Mesodermal cell (in vitro differentiated cells): ENCODE measurements around the gene ARHGEF4.

ENCODE experiments used
- H3K27ac ChIP-seq: 2 replicates; pipeline ENCODE4 v1.7.0; 2013; ENCODE audit warnings: mild to moderate bottlenecking, low read depth, low read length, moderate library complexity; ENCODE audit not compliant: severe bottlenecking
- H3K36me3 ChIP-seq: 2 replicates; pipeline ENCODE4 v1.7.1; 2013; ENCODE audit warnings: mild to moderate bottlenecking, low read length, moderate library complexity; ENCODE audit not compliant: control insufficient read depth, insufficient read depth
- H3K4me1 ChIP-seq: one replicate; pipeline ENCODE4 v1.7.1; 2013; ENCODE audit warnings: mild to moderate bottlenecking, low read length; ENCODE audit not compliant: insufficient read depth, control insufficient read depth, poor library complexity, severe bottlenecking
- H3K4me3 ChIP-seq: 2 replicates; pipeline ENCODE4 v1.7.0; 2013; ENCODE audit warnings: low read length, control low read depth, mild to moderate bottlenecking; ENCODE audit not compliant: insufficient read depth, poor library complexity, severe bottlenecking; ENCODE audit errors: extremely low read depth
- H3K9me3 ChIP-seq: 2 replicates; pipeline ENCODE4 v1.7.1; 2013; ENCODE audit warnings: mild to moderate bottlenecking, low read length, moderate library complexity; ENCODE audit not compliant: control insufficient read depth
- WGBS, 2 experiments: methylation state at CpG; one replicate each; pipeline ENCODE4 v1.1.5; 2013; ENCODE audit warnings: missing lambda C conversion rate in 2 of 2; ENCODE audit not compliant: insufficient coverage in 2 of 2; 5-methylcytosine and 5-hydroxymethylcytosine counted together

Gene ARHGEF4

GRCh38 chr2:130877258-130877657, 40.5 kb downstream of the ARHGEF4 start:
- Histone ChIP-seq H3K4me1 (no peaks in the 10 kb centered on the region), H3K4me3 (no peak overlapping the region), H3K36me3 (no peaks in the 10 kb centered on the region), H3K27ac (no peak overlapping the region), H3K9me3 (no peaks in the 10 kb centered on the region)
- WGBS, 2 experiments: 90 to 100% methylated on average over 3 of the region's 5 CpGs

GRCh38 chr2:130878316-130878715, 41.6 kb downstream of the ARHGEF4 start:
- peaks cover 2% of the 10 kb centered on the region for H3K4me1 ChIP-seq
- H3K4me3 ChIP-seq: no peak overlapping the region
- H3K27ac ChIP-seq: no peak overlapping the region
- H3K9me3 ChIP-seq: no peaks in the 10 kb centered on the region
- WGBS, 2 experiments: 75 to 87% methylated on average over 3 of the region's 3 CpGs
- H3K36me3 ChIP-seq: no peaks in the 10 kb centered on the region

GRCh38 chr2:130878933-130879332, 42.2 kb downstream of the ARHGEF4 start:
- peaks cover 9% of the 10 kb centered on the region for H3K4me1 ChIP-seq
- no peak overlapping the region for H3K4me3 ChIP-seq
- H3K9me3 ChIP-seq: no peaks in the 10 kb centered on the region
- H3K27ac ChIP-seq: no peak overlapping the region
- 77 to 78% methylated on average over 2 of the region's 2 CpGs for WGBS, 2 experiments
- H3K36me3 ChIP-seq: no peaks in the 10 kb centered on the region

- no peaks in the 10 kb centered on the region for H3K9me3 ChIP-seq
- H3K4me1 ChIP-seq: peaks cover 14% of the 10 kb centered on the region
- no peaks in the 10 kb centered on the region for H3K36me3 ChIP-seq
- whole genome bisulfite sequencing, 2 experiments: 74 to 87% methylated on average over 3 of the region's 6 CpGs
- H3K4me3 ChIP-seq: no peak overlapping the region
- H3K27ac ChIP-seq: no peak overlapping the region
Observed at GRCh38 chr2:130882111-130882690, 45.5 kb downstream of the ARHGEF4 start.

GRCh38 chr2:130882991-130883390, 46.3 kb downstream of the ARHGEF4 start:
- Histone ChIP-seq H3K9me3 (no peaks in the 10 kb centered on the region), H3K4me1 (peaks cover 14% of the 10 kb centered on the region), H3K4me3 (no peak overlapping the region), H3K27ac (no peak overlapping the region), H3K36me3 (no peaks in the 10 kb centered on the region)
- WGBS, 2 experiments: 85 to 89% methylated on average over 4 to 6 of the region's 6 CpGs

GRCh38 chr2:130883496-130883895, 46.8 kb downstream of the ARHGEF4 start:
- peak overlapping the region; percentile 23 for H3K27ac ChIP-seq
- 85% methylated on average over 4 of the region's 4 CpGs for WGBS, 2 experiments
- no peaks in the 10 kb centered on the region for H3K36me3 ChIP-seq
- H3K9me3 ChIP-seq: no peaks in the 10 kb centered on the region
- H3K4me1 ChIP-seq: peaks cover 14% of the 10 kb centered on the region
- no peak overlapping the region for H3K4me3 ChIP-seq

- H3K27ac ChIP-seq: peak overlapping the region; percentile 23
- H3K4me3 ChIP-seq: no peak overlapping the region
- WGBS, 2 experiments: 100% methylated on average over 3 of the region's 4 CpGs; no CpG with 5 or more reads in 1 of the 2 experiments
- peaks cover 14% of the 10 kb centered on the region for H3K4me1 ChIP-seq
- no peaks in the 10 kb centered on the region for H3K36me3 ChIP-seq
- H3K9me3 ChIP-seq: no peaks in the 10 kb centered on the region
Observed at GRCh38 chr2:130884013-130884412, 47.3 kb downstream of the ARHGEF4 start.

GRCh38 chr2:130884503-130884902, 47.8 kb downstream of the ARHGEF4 start:
- WGBS, 2 experiments: 95 to 96% methylated on average over 4 to 5 of the region's 7 CpGs
- Histone ChIP-seq H3K4me3 (no peak overlapping the region), H3K36me3 (no peaks in the 10 kb centered on the region), H3K9me3 (no peaks in the 10 kb centered on the region), H3K27ac (no peak overlapping the region), H3K4me1 (peaks cover 14% of the 10 kb centered on the region)

GRCh38 chr2:130887643-130888042, 50.9 kb downstream of the ARHGEF4 start:
- H3K4me1 ChIP-seq: peaks cover 14% of the 10 kb centered on the region
- no peak overlapping the region for H3K4me3 ChIP-seq
- no peak overlapping the region for H3K27ac ChIP-seq
- no peaks in the 10 kb centered on the region for H3K9me3 ChIP-seq
- WGBS, 2 experiments: 91 to 100% methylated on average over 5 of the region's 6 CpGs
- no peaks in the 10 kb centered on the region for H3K36me3 ChIP-seq

- Histone ChIP-seq H3K4me1 (no peaks in the 10 kb centered on the region), H3K4me3 (no peak overlapping the region), H3K36me3 (no peaks in the 10 kb centered on the region), H3K27ac (no peak overlapping the region), H3K9me3 (no peaks in the 10 kb centered on the region)
- 82 to 86% methylated on average over 5 of the region's 5 CpGs for WGBS, 2 experiments
Observed at GRCh38 chr2:130890941-130891669, 54.4 kb downstream of the ARHGEF4 start.

GRCh38 chr2:130891966-130892365, 55.3 kb downstream of the ARHGEF4 start:
- WGBS, 2 experiments: 75 to 76% methylated on average over 3 of the region's 4 CpGs
- no peaks in the 10 kb centered on the region for H3K36me3 ChIP-seq
- H3K27ac ChIP-seq: no peak overlapping the region
- no peaks in the 10 kb centered on the region for H3K9me3 ChIP-seq
- no peak overlapping the region for H3K4me3 ChIP-seq
- H3K4me1 ChIP-seq: no peaks in the 10 kb centered on the region
